GM12874 (cell line): ENCODE data around the gene LAMTOR1.

Experiments
- TF ChIP-seq, protein P1 (sequence below): IDR thresholded peaks from 2 replicates; pipeline ENCODE4 v1.5.1; 2011; ENCODE audit warnings: low read depth, mild to moderate bottlenecking, control low read depth, low read length, moderate library complexity; ENCODE audit not compliant: insufficient read depth

Gene LAMTOR1

DNA sequence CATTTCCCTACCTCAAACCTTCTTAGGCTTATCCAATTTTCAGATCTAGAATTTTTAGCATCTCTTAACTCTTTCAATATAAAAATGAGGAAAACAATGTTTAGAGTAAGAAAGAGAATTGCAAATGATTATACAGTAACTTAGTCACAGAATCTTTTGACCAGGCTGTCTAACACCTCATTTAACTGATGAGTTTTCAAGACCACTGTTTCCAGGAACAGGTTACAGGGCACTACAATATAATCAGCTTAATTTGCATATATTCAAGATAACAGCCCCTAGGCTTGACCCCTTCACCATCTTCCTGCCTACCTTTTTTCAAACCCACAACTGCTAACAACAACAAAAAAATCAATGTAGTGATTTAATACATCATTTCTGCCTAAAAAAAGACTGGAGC is 35.4 kb downstream of the LAMTOR1 start:
- TF ChIP-seq, protein P1, sequence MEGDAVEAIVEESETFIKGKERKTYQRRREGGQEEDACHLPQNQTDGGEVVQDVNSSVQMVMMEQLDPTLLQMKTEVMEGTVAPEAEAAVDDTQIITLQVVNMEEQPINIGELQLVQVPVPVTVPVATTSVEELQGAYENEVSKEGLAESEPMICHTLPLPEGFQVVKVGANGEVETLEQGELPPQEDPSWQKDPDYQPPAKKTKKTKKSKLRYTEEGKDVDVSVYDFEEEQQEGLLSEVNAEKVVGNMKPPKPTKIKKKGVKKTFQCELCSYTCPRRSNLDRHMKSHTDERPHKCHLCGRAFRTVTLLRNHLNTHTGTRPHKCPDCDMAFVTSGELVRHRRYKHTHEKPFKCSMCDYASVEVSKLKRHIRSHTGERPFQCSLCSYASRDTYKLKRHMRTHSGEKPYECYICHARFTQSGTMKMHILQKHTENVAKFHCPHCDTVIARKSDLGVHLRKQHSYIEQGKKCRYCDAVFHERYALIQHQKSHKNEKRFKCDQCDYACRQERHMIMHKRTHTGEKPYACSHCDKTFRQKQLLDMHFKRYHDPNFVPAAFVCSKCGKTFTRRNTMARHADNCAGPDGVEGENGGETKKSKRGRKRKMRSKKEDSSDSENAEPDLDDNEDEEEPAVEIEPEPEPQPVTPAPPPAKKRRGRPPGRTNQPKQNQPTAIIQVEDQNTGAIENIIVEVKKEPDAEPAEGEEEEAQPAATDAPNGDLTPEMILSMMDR: no peak

DNA sequence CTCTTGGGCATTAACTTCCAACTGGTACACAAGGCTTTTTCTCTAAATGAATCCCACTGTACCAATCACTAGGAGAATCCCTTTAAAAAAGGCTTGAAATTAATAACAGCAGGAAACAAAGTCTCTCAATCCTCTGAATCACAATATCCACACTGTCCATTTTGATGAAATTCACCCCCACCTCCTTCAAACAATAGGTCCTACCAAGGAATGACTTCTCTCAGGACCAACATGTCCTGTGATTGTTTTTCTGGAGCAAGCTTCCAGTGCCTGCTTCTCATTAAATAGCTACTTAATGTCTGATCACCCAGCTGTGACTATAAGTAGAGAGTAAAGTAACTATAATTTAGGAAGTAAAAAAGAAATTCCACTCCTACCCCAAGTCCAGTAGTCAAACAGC is 35.8 kb downstream of the LAMTOR1 start:
- TF ChIP-seq, protein P1: no peak

DNA sequence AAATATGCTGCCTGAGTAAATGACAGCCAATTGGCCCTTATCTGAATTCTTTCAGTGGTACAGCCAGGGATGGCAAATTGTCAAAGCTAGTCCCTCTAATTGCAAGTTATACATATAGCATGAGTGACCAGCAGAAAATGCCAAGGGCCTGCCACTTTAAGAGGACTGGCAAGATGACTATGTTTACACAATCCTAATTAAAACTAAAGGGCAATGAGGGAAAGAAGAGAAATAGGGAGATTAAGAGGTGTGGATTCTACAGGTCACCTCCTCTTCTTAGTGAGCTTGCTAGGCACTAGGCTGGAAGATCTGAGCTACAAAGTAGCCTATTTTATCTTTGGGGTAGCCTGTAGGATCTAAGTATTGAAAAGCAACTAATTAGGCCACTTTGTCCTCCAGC is 36.2 kb downstream of the LAMTOR1 start:
- TF ChIP-seq, protein P1: no peak

DNA sequence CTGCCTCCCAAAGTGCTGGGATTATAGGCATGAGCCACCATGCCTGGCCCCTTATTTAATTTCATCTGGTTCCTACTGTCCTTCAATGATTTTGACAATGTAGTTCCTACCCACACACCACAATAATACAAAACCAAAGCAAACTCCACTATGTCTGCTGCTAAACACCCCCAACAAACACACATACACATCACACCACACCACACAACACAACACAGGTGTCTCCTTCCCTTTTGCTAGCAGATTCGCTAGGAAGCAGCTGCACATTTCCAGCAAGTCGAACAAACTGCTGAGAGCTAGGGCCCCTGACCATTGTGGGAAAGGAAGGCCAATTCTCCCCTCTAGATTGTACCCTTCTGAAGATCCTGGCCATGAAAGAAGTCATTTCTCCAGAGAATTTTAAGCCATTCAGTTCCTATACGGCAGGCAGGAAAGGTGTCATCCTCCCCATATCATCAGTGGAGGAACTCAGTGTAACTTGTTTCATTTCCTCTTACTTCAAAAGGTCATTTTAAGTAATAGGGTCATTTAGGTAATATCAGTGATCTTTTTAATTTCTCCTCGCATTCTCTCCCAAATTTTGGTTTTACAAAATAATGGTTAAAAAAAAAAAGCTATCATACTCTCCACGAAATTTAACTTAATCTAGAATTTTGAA is 41.2 kb downstream of the LAMTOR1 start:
- TF ChIP-seq, protein P1: no peak

DNA sequence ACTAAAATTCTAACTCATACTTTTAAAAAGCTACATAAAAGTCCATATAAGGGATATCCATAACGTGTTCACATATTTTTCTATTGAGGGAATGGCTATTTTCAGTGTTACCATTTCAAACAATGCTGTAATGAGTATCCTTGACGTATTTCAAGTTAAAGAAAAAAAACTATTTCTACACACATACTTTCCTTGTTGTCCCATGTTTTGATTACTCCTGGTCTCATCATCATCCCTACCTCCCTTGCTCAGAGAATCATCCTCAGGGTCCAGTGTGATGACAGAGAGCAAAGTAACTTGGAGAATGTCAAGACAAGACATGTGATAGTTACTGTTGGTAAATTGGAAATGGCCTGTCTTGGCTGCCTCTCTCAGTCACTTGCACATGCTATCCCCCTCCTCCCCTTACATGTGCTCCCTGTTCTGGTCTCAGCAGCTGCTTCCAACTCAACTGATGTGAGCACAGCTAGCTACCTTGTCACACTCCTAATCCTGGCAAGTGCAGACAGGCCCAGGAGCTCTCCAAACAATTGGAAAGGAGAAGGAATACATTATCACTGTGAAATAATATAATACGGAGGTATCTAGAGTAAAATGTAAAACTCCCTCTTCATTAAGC is 44.6 kb downstream of the LAMTOR1 start:
- TF ChIP-seq, protein P1: no peak

DNA sequence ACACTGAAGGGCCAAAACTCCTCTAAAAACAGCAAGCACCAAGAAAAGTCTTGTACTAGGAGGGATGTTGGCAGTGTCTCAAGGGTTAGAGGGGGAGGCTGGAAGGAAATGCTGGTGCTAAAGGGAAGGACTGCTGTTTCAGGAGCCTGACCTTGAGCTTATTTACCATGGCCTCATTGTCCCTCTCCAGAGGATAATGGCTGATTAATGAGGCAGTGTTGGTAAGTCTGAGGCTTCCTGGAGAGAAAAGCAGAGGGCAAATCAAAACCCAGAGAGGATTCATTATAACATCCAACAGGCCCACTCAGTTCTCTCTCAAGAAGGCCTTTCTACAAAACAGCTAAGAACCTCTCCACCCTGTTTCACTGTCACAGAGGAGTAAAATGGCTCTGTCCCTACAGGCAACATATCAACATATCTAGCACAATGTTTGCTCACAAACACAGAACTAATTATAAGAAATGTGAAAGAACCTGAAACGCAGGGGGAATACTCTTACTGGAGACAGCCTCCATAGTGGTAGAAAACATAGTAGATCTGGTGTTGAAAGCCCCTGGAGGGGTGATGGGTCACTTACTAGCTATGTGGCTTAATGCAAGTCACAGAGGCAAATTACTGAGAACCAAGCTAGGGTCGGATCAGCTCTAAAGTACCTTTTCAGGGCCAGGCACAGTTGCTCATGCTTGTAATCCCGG is 54.2 kb downstream of the LAMTOR1 start:
- TF ChIP-seq, protein P1: no peak
